ENCODE data around the gene TPM2.

The TPM2 gene

DNA sequence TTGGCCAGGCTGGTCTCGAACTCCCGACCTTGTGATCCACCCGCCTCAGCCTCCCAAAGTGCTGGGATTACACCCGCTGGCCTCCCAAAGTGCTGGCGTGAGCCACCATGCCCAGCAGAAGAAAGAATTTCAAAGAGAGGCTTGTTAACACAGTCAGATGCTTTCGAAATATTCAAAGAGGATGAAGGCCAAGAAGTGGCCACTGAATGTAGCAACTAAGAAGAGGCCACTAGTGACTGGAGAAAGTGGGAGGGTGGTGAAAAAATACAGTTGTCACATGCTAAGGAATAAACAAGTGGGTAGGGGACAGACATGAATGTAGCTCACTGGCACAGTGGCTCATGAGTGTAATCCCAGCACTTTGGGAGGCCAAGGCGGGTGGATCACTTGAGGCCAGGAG, 13.0 kb upstream of the TPM2 start:
- no peak for ATAC-seq
- no peak for TF ChIP-seq GLIS3 (CRISPR knock-in tag; IDR thresholded peaks at IDR 0.05)
- TF ChIP-seq ISL1 (CRISPR knock-in tag; IDR thresholded peaks at IDR 0.05): no peak
- TF ChIP-seq ZNF565 (CRISPR knock-in tag; conservative IDR thresholded peaks at IDR 0.05; ENCODE audit: low read depth): no peak
- no peak for TF ChIP-seq BACH2 (CRISPR knock-in tag; IDR thresholded peaks at IDR 0.05; ENCODE audit: borderline replicate concordance)
- no peak for TF ChIP-seq ZFP30 (CRISPR knock-in tag; IDR thresholded peaks at IDR 0.05)
- TF ChIP-seq, protein P1, sequence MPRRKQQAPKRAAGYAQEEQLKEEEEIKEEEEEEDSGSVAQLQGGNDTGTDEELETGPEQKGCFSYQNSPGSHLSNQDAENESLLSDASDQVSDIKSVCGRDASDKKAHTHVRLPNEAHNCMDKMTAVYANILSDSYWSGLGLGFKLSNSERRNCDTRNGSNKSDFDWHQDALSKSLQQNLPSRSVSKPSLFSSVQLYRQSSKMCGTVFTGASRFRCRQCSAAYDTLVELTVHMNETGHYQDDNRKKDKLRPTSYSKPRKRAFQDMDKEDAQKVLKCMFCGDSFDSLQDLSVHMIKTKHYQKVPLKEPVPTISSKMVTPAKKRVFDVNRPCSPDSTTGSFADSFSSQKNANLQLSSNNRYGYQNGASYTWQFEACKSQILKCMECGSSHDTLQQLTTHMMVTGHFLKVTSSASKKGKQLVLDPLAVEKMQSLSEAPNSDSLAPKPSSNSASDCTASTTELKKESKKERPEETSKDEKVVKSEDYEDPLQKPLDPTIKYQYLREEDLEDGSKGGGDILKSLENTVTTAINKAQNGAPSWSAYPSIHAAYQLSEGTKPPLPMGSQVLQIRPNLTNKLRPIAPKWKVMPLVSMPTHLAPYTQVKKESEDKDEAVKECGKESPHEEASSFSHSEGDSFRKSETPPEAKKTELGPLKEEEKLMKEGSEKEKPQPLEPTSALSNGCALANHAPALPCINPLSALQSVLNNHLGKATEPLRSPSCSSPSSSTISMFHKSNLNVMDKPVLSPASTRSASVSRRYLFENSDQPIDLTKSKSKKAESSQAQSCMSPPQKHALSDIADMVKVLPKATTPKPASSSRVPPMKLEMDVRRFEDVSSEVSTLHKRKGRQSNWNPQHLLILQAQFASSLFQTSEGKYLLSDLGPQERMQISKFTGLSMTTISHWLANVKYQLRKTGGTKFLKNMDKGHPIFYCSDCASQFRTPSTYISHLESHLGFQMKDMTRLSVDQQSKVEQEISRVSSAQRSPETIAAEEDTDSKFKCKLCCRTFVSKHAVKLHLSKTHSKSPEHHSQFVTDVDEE (CRISPR knock-in tag; IDR thresholded peaks at IDR 0.05): no peak
- no peak for TF ChIP-seq ESRRG (CRISPR knock-in tag; IDR thresholded peaks at IDR 0.05)

DNA sequence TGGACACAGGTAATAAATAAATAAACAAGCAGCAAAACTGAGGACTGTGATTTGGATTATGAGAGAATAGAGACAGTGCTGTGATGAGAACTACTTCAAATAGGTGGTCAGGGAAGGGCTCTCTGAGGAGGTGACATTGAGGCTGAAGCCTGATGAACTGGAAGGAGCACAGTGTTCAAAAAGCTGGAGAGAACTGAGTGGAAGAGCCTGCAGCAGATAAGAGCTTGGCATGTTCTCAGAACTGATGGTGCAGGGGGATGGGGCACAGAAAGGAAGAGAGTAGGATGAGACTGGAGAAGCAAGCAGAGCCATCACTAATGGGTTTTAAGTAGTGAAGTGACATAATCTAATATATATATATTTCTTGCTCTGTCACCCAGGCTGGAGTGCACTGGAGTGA, 11.2 kb upstream of the TPM2 start:
- no peak for TF ChIP-seq BACH2 (CRISPR knock-in tag; IDR thresholded peaks at IDR 0.05; ENCODE audit: borderline replicate concordance)
- no peak for TF ChIP-seq SNAI2 (CRISPR knock-in tag; IDR thresholded peaks at IDR 0.05)
- no peak for ATAC-seq

GRCh38 chr9:35700031-35700430, 10.3 kb upstream of the TPM2 start:
- ATAC-seq: no peak
- TF ChIP-seq, protein P1 (CRISPR knock-in tag; IDR thresholded peaks at IDR 0.05): no peak
- no peak for TF ChIP-seq OSR1 (CRISPR knock-in tag; IDR thresholded peaks at IDR 0.05)
- TF ChIP-seq PPARA (CRISPR knock-in tag; IDR thresholded peaks at IDR 0.05; ENCODE audit: borderline replicate concordance): no peak
- no peak for TF ChIP-seq ZFP30 (CRISPR knock-in tag; IDR thresholded peaks at IDR 0.05)
- TF ChIP-seq TCF4 (CRISPR knock-in tag; IDR thresholded peaks at IDR 0.05; ENCODE audit: borderline replicate concordance): no peak
- TF ChIP-seq GLIS3 (CRISPR knock-in tag; IDR thresholded peaks at IDR 0.05): no peak
- TF ChIP-seq PATZ1 (CRISPR knock-in tag; IDR thresholded peaks at IDR 0.05; ENCODE audit: borderline replicate concordance): no peak
- TF ChIP-seq ISL1 (CRISPR knock-in tag; IDR thresholded peaks at IDR 0.05): no peak
- no peak for TF ChIP-seq CSDC2 (CRISPR knock-in tag; IDR thresholded peaks at IDR 0.05)
- TF ChIP-seq, protein P2, sequence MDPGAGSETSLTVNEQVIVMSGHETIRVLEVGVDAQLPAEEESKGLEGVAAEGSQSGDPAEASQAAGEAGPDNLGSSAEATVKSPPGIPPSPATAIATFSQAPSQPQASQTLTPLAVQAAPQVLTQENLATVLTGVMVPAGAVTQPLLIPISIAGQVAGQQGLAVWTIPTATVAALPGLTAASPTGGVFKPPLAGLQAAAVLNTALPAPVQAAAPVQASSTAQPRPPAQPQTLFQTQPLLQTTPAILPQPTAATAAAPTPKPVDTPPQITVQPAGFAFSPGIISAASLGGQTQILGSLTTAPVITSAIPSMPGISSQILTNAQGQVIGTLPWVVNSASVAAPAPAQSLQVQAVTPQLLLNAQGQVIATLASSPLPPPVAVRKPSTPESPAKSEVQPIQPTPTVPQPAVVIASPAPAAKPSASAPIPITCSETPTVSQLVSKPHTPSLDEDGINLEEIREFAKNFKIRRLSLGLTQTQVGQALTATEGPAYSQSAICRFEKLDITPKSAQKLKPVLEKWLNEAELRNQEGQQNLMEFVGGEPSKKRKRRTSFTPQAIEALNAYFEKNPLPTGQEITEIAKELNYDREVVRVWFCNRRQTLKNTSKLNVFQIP (CRISPR knock-in tag; IDR thresholded peaks at IDR 0.05; ENCODE audit: borderline replicate concordance, low read depth): no peak
- no peak for TF ChIP-seq CREB5 (CRISPR knock-in tag; IDR thresholded peaks at IDR 0.05; ENCODE audit: low read depth)
- no peak for TF ChIP-seq ZNF70 (CRISPR knock-in tag; IDR thresholded peaks at IDR 0.05)

- no peak for TF ChIP-seq ZNF70 (CRISPR knock-in tag; IDR thresholded peaks at IDR 0.05)
- TF ChIP-seq ISL1 (CRISPR knock-in tag; IDR thresholded peaks at IDR 0.05): no peak
- ATAC-seq: no peak
Measured at GRCh38 chr9:35698231-35698630, 8.5 kb upstream of the TPM2 start.
